ENCODE results near the gene CHST3.

GRCh38 chr10:72059843-72060822 is 95.9 kb downstream of the CHST3 start:
- TF ChIP-seq CTCF (IDR thresholded peaks at IDR 0.05 in 8 of 11, conservative IDR thresholded peaks at IDR 0.05 in 3 of 11) (no peak), POLR2AphosphoS5 (IDR thresholded peaks at IDR 0.05) (no peak), POLR2A (IDR thresholded peaks at IDR 0.05) (no peak)

Data from spleen (tissue), 7 donors.